ENCODE data around the gene UTS2R. TPM values are rescaled to one million over a fixed set of nuclear protein-coding genes. Genes with fewer than 3 reads are reported as not detected.
A peak's percentile ranks its signal among the peaks of the same experiment; 100 is the strongest.

UTS2R gene
- total RNA-seq, 1 donor from 2014 or later, result 6.5 TPM

GRCh38 chr17:82324566-82325285 lies 46.8 kb upstream of the UTS2R start:
- no peak for DNase-seq (ENCODE audit: low spot score in 2 of 2, unreplicated experiment in 2 of 2)
- no peaks in the 10 kb centered on the region for H3K36me3 Mint-ChIP-seq
- no peaks in the 10 kb centered on the region for H3K9me3 Mint-ChIP-seq
- no peak overlapping the region for H3K4me3 Mint-ChIP-seq
- peak overlapping the region; percentile 4 for H3K27ac Mint-ChIP-seq
- H3K4me1 Mint-ChIP-seq, result peaks cover 33% of the 10 kb centered on the region
- no peak for TF ChIP-seq CTCF (IDR thresholded peaks at IDR 0.05; ENCODE audit: unreplicated experiment)
- peaks cover 16% of the 10 kb centered on the region for H3K27me3 Mint-ChIP-seq (ENCODE audit: low read depth)

GRCh38 chr17:82325286-82326180 lies 46.0 kb upstream of the UTS2R start:
- DNase-seq (ENCODE audit: low spot score in 2 of 2, unreplicated experiment in 2 of 2), result no peak
- no peaks in the 10 kb centered on the region for H3K36me3 Mint-ChIP-seq
- no peaks in the 10 kb centered on the region for H3K9me3 Mint-ChIP-seq
- H3K27ac Mint-ChIP-seq, result no peak overlapping the region
- H3K27me3 Mint-ChIP-seq (ENCODE audit: low read depth), result peaks cover 16% of the 10 kb centered on the region
- TF ChIP-seq CTCF (IDR thresholded peaks at IDR 0.05; ENCODE audit: unreplicated experiment), result no peak
- H3K4me1 Mint-ChIP-seq, result peaks cover 39% of the 10 kb centered on the region
- H3K4me3 Mint-ChIP-seq, result no peak overlapping the region

GRCh38 chr17:82327289-82327688 lies 44.3 kb upstream of the UTS2R start:
- no peak for TF ChIP-seq CTCF (IDR thresholded peaks at IDR 0.05; ENCODE audit: unreplicated experiment)
- Mint-ChIP-seq H3K27ac (no peak overlapping the region), H3K36me3 (no peaks in the 10 kb centered on the region)

GRCh38 chr17:82327757-82328140 lies 43.8 kb upstream of the UTS2R start:
- peaks cover 47% of the 10 kb centered on the region for H3K4me1 Mint-ChIP-seq
- H3K27me3 Mint-ChIP-seq (ENCODE audit: low read depth), result peaks cover 26% of the 10 kb centered on the region
- H3K27ac Mint-ChIP-seq, result no peak overlapping the region
- no peak for DNase-seq (ENCODE audit: low spot score in 2 of 2, unreplicated experiment in 2 of 2)
- no peak overlapping the region for H3K4me3 Mint-ChIP-seq
- H3K36me3 Mint-ChIP-seq, result no peaks in the 10 kb centered on the region
- TF ChIP-seq CTCF (IDR thresholded peaks at IDR 0.05; ENCODE audit: unreplicated experiment), result no peak
- no peaks in the 10 kb centered on the region for H3K9me3 Mint-ChIP-seq

More at GRCh38 chr17:82327289-82327688, 44.3 kb upstream of the UTS2R start:
- Mint-ChIP-seq H3K9me3 (no peaks in the 10 kb centered on the region), H3K4me3 (no peak overlapping the region), H3K27me3 (ENCODE audit: low read depth) (peaks cover 21% of the 10 kb centered on the region), H3K4me1 (peaks cover 44% of the 10 kb centered on the region)
- DNase-seq (ENCODE audit: low spot score in 2 of 2, unreplicated experiment in 2 of 2), result no peak

- Mint-ChIP-seq H3K27me3 (ENCODE audit: low read depth) (peaks cover 28% of the 10 kb centered on the region), H3K9me3 (no peaks in the 10 kb centered on the region), H3K4me1 (peaks cover 50% of the 10 kb centered on the region), H3K4me3 (no peak overlapping the region), H3K36me3 (no peaks in the 10 kb centered on the region), H3K27ac (no peak overlapping the region)
- no peak for TF ChIP-seq CTCF (IDR thresholded peaks at IDR 0.05; ENCODE audit: unreplicated experiment)
- no peak for DNase-seq (ENCODE audit: low spot score in 2 of 2, unreplicated experiment in 2 of 2)
Measured at GRCh38 chr17:82328141-82328993, 43.2 kb upstream of the UTS2R start.
